Upper lobe of right lung (tissue), 1 donor: ENCODE results near the gene LDB2. TPM values are rescaled to one million over a fixed set of nuclear protein-coding genes. Genes with fewer than 3 reads are reported as not detected.
A peak's percentile ranks its signal among the peaks of the same experiment; 100 is the strongest.

Experiments used
- ATAC-seq: fragments of 200-7000 bp; cut with Tn5 transposase; one replicate; pipeline ENCODE4 v1.9.1; 2020; ENCODE audit warnings: mild to moderate bottlenecking, moderate library complexity
- DNase-seq: peaks from one replicate; pipeline ENCODE4 v3.0.0-alpha.2; 2020
- H3K27ac ChIP-seq: fragments of 200-600 bp; one replicate; pipeline ENCODE4 v1.8.0; 2022
- H3K27me3 ChIP-seq: fragments of 200-600 bp; one replicate; pipeline ENCODE4 v1.8.0; 2022; ENCODE audit warnings: mild to moderate bottlenecking
- H3K36me3 ChIP-seq: fragments of 200-600 bp; one replicate; pipeline ENCODE4 v1.8.0; 2022
- H3K4me1 ChIP-seq: fragments of 200-600 bp; one replicate; pipeline ENCODE4 v1.8.0; 2022
- H3K4me3 ChIP-seq: fragments of 200-600 bp; one replicate; pipeline ENCODE4 v1.8.0; 2022; ENCODE audit warnings: mild to moderate bottlenecking
- H3K9me3 ChIP-seq: fragments of 200-600 bp; one replicate; pipeline ENCODE4 v1.8.0; 2022
- CTCF ChIP-seq: fragments of 200-600 bp; IDR thresholded peaks from one replicate; pipeline ENCODE4 v1.8.0; 2022; ENCODE audit warnings: antibody characterized with exemption
- intact Hi-C: fragments of 100-400 bp; cut with DNase I; formaldehyde crosslinking; loops from one replicate; pipeline ENCODE4 v1.11.0; 2022
- total RNA-seq: library from RNA; stranded (reverse); fragmentation: NEBNext Ultra II Directional; extraction: Animal tissue kit (Norgen Biotek cat#: 25700); gene quantifications from one replicate; pipeline ENCODE4 v1.2.1, GENCODE V29; 2021
- donor health status: DM: no; HTN: yes; CAD: no; lungs with severe emphysema.

The LDB2 gene
- total RNA-seq, 1 donor from 2014 or later: 139 TPM

DNA sequence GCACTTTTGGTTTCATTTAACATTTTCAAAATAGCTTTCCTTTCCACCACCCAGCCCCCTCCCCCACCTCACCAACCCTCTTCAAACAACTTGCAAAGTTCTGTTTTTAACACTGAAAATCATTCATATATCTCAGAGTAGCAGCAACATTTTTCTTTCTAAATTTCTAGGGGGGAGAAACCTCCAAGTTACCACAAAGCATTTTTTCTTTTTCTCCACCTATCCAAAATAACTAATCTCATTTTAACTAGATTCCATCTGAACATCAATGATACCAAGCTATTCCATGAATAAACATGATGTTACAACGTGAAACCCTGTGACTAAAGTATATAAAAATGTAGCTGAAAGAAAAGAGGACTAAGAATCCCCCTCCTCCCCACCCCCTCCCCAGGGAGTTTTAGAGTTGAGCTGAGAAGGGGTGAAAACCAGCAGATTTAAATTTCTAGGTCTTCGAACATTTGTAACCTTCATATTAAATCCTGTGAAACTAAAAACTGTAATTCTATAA lies 5.2 kb downstream of the LDB2 start:
- no peaks in the 10 kb centered on the region for H3K36me3 ChIP-seq
- DNase-seq (no peak), ATAC-seq (no peak)
- H3K27me3 ChIP-seq: no peaks in the 10 kb centered on the region
- no peaks in the 10 kb centered on the region for H3K4me1 ChIP-seq
- no peaks in the 10 kb centered on the region for H3K9me3 ChIP-seq
- intact Hi-C loops: no loop called here
- H3K4me3 ChIP-seq: peak overlapping the region; percentile 49
- TF ChIP-seq CTCF: no peak
- H3K27ac ChIP-seq: peak overlapping the region; percentile 65

DNA sequence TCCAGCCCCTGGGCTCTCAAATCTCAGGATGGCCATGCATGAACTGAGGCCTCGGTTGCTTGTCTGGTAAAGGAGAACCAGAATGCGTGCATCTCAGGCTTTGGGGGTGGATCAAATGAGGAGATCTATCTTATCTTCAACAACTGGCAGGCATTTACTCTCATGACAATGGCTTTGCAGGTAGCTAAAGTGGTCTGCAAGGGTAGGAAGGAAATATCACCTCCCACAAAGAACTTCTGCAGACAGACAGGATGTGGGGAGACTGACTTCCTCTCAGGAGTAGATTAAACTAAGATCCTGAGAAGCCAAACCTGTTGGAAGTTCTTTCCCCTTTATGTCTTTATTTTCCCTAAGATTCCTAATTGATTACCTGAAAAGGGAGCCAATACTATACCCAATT lies 7.8 kb downstream of the LDB2 start:
- ATAC-seq (no peak), DNase-seq (no peak)
- intact Hi-C loops: no loop called here
- no peaks in the 10 kb centered on the region for H3K27me3 ChIP-seq
- H3K9me3 ChIP-seq: no peaks in the 10 kb centered on the region
- H3K27ac ChIP-seq: no peak overlapping the region
- no peaks in the 10 kb centered on the region for H3K36me3 ChIP-seq
- no peaks in the 10 kb centered on the region for H3K4me1 ChIP-seq
- no peak overlapping the region for H3K4me3 ChIP-seq
- TF ChIP-seq CTCF: no peak

GRCh38 chr4:16889945-16890344 lies 8.5 kb downstream of the LDB2 start:
- Histone ChIP-seq H3K4me1 (no peaks in the 10 kb centered on the region), H3K27ac (no peak overlapping the region), H3K36me3 (peaks cover 4% of the 10 kb centered on the region), H3K9me3 (no peaks in the 10 kb centered on the region), H3K4me3 (no peak overlapping the region), H3K27me3 (no peaks in the 10 kb centered on the region)
- ATAC-seq (no peak), DNase-seq (no peak)
- intact Hi-C loops: no loop called here
- no peak for TF ChIP-seq CTCF

DNA sequence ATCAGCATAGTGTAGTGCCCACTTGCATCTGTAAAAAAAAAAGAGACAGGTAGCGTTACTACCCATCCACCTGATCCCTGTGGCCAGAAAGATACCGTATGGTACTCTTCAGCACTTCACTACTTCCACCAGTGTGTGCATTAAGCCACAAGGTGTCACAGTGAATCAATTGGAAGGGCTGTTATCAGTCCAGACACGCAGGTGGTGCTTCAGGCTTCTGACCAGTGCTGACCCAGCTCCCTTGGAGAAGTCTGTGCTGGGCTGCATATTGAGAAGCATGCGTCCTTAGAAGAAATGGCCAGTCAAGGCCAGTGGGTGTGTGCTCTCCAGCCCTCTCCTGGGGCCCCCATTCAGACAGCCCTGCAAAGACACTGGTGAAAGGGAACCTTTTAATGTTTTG lies 10.6 kb downstream of the LDB2 start:
- Histone ChIP-seq H3K4me1 (no peaks in the 10 kb centered on the region), H3K9me3 (no peaks in the 10 kb centered on the region), H3K4me3 (no peak overlapping the region), H3K27me3 (no peaks in the 10 kb centered on the region), H3K27ac (no peak overlapping the region), H3K36me3 (peaks cover 7% of the 10 kb centered on the region)
- intact Hi-C loops: no loop called here
- no peak for ATAC-seq
- no peak for DNase-seq
- no peak for TF ChIP-seq CTCF

GRCh38 chr4:16884673-16885460 lies 13.6 kb downstream of the LDB2 start:
- no peak overlapping the region for H3K27ac ChIP-seq
- H3K36me3 ChIP-seq: peaks cover 7% of the 10 kb centered on the region
- DNase-seq (no peak), ATAC-seq (no peak)
- no peaks in the 10 kb centered on the region for H3K4me1 ChIP-seq
- no peak overlapping the region for H3K4me3 ChIP-seq
- no peak for TF ChIP-seq CTCF
- H3K27me3 ChIP-seq: no peaks in the 10 kb centered on the region
- intact Hi-C loops: no loop called here
- no peaks in the 10 kb centered on the region for H3K9me3 ChIP-seq
